HG03378 (cell line): ENCODE data around the gene HERC2.

Source experiments
- ATAC-seq: cut with Tn5 transposase; IDR thresholded peaks from one replicate; pipeline ENCODE4 v1.9.1; 2021; ENCODE audit warnings: mild to moderate bottlenecking, moderate library complexity; ENCODE audit not compliant: unreplicated experiment

Gene HERC2

DNA sequence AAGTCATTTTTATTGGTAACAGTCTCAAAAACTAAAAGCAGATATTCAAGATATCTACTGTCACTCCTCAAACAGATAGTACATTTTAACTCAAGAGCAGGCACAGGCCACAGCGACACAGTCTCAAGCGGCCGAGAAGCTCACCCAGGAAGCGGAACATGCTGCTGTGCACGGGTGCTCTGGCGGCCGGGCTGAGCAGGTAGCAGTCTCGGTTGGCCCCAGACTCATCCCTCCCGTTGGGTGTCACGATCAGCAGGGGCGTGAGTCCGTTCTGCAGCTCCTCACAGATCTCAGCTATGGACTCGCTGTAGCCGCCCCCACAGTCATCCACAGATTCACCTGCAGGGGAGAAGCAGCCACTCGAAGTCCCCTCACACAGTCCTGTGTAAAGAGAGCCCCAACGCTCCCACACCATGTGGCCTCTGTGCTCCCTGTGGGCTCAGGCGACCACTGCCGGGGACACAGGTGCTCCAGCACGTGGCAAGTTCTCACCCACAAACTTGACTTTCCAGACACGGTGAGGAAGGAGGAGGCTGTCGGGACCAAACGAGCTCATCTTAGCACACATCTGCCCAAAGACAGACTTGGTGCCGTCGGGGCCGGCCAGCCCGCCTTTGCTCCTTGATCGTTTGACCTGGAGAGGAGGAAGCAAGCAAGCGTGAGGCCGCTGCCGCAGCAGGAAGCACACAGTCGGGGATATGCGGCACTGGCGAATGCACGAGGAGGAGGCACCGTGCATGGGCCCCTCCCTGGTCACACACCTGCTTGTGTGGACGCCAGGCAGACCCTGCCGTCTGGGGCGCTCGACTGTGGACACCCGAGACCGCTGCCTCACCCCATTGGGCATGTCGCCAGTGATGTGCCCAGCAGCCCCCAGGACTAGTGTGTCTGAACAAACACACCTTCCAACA is 205.2 kb downstream of the HERC2 start:
- ATAC-seq = no peak

DNA sequence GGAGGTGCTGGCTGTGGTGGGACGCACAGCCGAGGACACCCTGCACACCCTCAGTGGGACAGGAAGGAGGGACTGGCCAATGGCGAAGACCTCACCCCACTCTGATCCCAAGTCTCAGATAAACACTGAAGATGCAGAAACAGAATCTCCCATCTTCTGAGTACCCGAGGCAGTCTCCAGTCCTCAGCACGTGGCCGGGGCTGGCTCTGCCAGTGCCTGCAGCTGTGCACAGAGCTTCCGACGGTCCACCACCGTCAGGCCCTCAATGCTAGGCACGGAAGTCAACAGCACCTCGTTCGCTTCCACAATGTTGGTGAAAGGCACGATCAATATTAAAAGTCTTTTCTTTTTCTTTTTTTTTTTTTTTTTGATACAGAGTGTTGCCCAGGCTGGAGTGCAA is 206.1 kb downstream of the HERC2 start:
- ATAC-seq = no peak

DNA sequence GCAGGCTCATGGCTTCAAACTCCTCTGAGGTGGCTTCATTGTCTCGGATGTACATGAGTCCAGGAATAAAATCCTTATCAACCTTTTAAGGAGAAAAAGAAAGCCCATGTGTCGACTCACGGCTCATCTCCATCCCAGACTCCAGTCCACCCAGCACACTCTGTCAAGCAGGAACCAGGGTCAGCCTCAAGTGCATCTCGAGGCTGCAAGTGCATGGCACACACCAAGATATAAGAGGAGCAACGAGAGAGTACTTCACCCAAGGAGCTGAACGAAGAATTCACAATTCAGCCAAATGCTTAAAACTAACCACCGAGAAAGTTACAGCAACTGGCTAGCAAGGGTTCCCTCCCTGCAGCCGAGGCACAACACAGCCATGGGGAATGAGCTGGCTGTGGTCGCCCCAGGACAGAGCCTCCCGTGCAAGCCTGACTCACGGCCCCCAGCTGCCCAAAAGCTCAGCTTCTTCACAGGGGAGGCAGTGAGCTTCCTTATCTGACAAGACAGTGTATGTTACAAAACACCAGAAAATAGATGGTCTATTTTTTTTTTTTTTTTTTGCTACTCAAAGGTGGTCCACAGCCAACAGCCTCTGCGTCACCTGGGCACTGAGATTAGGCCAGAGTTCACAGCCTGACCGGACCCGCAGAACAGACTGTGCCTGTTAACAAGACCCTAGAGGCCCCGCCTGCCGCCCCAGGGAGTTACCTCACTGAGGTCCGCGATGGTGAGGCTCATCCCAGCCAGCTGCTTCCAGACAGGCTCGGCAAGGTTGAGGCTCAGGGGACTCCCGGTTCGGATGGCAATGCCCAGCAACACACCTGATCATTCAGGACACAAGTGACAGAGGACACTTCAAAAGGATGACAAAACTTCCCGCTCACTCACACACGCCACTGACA is 207.0 kb downstream of the HERC2 start:
- no peak for ATAC-seq

- ATAC-seq = no peak
Observed at GRCh38 chr15:28114114-28114455, 207.9 kb downstream of the HERC2 start.

DNA sequence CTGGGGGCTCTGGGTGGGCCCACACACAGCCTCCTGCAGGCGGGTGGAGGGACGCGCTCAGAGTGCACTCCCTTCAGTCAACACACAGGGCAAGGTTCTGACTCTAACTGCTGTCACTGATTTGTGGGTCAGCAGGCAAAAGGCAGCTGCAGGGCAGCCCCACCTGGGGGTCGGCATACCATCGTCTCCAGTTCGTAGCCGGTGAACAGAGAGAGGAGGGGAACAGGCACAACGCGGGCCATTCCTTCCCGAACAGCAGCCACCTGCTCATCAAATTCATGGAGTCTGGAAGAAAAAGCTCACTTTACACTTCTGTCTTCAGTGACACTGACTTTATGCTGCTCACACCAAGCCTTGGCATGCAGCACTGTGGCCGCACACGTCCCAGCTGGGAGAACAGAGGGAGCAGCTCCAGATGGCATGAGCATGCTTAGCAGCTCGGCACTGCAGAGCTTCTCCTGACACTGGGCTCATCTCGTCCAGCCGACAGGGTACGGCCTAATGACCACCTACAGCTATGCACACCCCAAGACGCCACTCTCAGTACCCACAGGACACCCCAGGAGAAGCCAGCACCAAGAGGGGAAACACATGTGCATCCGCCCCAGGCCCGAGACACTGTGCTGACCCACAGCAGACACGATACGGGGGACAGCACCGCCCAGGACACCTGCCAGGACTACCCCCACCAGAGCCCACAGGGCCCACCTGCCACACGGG is 208.4 kb downstream of the HERC2 start:
- ATAC-seq = no peak

- no peak for ATAC-seq
Observed at GRCh38 chr15:28112962-28113361, 209.0 kb downstream of the HERC2 start.

GRCh38 chr15:28112101-28112760 is 209.7 kb downstream of the HERC2 start:
- no peak for ATAC-seq

DNA sequence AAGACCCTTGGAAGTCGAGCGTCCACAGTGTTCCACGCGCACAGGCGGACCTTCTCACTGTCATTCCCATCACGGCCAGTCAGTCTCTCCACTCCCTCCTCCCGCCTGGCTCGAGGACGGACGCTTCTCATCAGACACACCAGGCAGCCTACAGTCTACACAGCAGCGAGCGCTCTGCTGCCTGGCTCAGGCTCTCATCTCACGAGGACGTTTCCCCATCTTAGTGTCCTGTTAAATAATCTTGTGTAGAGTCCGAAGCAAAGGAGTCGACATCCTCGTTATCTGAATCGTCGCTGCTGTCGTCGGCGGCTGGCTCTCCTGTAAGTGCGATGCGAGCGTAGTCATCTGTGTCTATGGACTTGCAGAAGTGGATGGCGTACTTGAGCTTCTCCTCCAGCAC is 210.4 kb downstream of the HERC2 start:
- no peak for ATAC-seq

DNA sequence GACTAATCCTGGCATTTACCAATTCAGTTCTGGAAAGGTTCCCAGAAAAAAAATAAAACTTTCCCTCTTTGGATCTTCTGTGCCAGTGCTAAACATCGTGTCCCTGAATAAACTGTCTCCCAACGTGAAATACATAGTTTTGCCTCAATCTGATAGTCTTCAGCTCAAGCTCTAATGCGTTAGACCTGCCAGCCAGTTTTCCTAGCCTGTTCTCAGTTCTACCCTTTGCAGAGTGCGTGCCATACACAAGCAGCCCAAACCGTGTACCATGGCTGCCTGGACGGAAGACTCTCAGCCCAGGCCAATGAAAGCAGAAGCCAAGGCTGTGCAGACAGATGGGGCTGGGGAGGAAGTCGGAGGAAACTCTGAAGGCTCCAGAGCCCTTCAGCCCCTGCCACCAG is 211.5 kb downstream of the HERC2 start:
- no peak for ATAC-seq

GRCh38 chr15:28109626-28110455 is 212.1 kb downstream of the HERC2 start:
- ATAC-seq = no peak

DNA sequence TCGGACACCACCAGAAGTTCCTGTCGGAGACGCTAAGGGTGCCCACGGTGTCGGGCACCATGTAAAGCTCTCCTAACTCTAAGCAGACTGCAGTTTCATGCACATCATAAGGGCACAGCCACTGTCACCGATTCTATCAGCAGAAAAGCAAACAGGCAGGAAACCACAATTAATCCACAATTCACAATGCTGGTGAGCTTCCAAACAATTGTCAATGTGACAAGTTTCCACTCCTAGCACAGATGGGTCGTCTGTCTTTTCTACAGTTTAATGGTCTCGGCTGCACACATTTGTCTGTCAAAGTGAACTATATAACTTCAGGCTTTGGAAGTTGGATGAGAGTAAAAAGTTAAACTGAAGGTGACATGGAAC is 214.1 kb downstream of the HERC2 start:
- ATAC-seq = no peak

GRCh38 chr15:28107111-28107903 is 214.7 kb downstream of the HERC2 start:
- no peak for ATAC-seq

- ATAC-seq = no peak
Observed at GRCh38 chr15:28106294-28107110, 215.5 kb downstream of the HERC2 start.

- ATAC-seq = no peak
Observed at GRCh38 chr15:28105793-28106192, 216.2 kb downstream of the HERC2 start.

GRCh38 chr15:28105224-28105791 is 216.7 kb downstream of the HERC2 start:
- ATAC-seq = no peak

DNA sequence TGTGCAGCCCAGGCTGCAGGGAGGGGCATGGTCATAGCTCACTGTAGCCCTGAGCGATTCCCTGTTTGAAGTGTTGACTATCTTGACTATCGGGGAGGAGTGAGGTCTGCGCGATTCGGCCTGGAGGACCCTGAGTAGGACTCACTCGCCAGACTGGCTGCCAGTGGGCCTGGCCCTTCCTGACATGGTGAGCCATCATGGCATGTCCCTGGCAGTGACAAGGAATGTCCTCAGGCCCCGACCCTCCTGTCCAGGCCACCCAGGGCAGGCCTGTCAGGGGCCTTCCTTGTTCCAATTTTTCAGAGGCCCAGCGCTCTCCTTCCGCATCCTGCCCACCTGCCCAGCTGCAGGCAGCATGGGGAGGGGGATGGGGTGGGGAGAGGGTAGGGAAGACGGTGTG is 217.7 kb downstream of the HERC2 start:
- no peak for ATAC-seq

GRCh38 chr15:28103831-28104230 is 218.1 kb downstream of the HERC2 start:
- no peak for ATAC-seq

DNA sequence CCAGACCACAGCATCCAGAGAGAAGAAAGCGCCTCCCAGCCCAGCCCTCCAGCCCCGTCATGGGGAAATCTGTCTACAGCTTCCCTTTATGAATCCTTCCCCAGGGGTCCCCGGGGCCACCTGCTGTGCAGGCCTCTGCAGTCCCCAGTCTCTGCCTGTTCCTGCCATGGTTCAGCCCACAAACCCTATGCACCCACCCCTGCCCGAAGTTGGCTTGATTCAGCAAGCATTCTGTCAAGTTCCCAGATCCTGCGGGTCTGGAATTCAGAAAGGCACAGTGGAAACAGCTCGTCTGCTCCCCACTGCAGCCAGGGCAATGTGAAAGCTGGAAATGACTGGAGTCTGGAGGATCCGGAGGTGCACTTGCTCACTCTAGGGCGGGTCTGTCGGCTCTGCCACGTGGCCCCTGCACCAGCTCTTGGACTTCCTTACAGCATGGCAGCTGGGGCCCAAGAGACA is 220.0 kb downstream of the HERC2 start:
- no peak for ATAC-seq
